ENCODE results near the gene SLC31A2. TPM values are rescaled to one million over a fixed set of nuclear protein-coding genes. Genes with fewer than 3 reads are reported as not detected.

The SLC31A2 gene
- total and polyA plus RNA-seq, 4 donors, result 7.2 to 30.6 (median 23.8) TPM

- TF ChIP-seq ATF3 (IDR thresholded peaks at IDR 0.05), result no peak
- TF ChIP-seq, protein P1, sequence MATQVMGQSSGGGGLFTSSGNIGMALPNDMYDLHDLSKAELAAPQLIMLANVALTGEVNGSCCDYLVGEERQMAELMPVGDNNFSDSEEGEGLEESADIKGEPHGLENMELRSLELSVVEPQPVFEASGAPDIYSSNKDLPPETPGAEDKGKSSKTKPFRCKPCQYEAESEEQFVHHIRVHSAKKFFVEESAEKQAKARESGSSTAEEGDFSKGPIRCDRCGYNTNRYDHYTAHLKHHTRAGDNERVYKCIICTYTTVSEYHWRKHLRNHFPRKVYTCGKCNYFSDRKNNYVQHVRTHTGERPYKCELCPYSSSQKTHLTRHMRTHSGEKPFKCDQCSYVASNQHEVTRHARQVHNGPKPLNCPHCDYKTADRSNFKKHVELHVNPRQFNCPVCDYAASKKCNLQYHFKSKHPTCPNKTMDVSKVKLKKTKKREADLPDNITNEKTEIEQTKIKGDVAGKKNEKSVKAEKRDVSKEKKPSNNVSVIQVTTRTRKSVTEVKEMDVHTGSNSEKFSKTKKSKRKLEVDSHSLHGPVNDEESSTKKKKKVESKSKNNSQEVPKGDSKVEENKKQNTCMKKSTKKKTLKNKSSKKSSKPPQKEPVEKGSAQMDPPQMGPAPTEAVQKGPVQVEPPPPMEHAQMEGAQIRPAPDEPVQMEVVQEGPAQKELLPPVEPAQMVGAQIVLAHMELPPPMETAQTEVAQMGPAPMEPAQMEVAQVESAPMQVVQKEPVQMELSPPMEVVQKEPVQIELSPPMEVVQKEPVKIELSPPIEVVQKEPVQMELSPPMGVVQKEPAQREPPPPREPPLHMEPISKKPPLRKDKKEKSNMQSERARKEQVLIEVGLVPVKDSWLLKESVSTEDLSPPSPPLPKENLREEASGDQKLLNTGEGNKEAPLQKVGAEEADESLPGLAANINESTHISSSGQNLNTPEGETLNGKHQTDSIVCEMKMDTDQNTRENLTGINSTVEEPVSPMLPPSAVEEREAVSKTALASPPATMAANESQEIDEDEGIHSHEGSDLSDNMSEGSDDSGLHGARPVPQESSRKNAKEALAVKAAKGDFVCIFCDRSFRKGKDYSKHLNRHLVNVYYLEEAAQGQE (IDR thresholded peaks at IDR 0.05), result no peak
- no peak for TF ChIP-seq EGR1 (IDR thresholded peaks at IDR 0.05; ENCODE audit: low read depth in 2 of 2)
- no peak for TF ChIP-seq SP1 (IDR thresholded peaks at IDR 0.05)
- TF ChIP-seq TAF1 (conservative IDR thresholded peaks at IDR 0.05), result no peak
- no peak for TF ChIP-seq MAX (IDR thresholded peaks at IDR 0.05)
- no peak for TF ChIP-seq CTCF (IDR thresholded peaks at IDR 0.05; ENCODE audit: low read depth, low read length, missing input control)
- no peak for TF ChIP-seq GABPA (IDR thresholded peaks at IDR 0.05 in 1 of 2, conservative IDR thresholded peaks at IDR 0.05 in 1 of 2)
- no peak for TF ChIP-seq JUND (IDR thresholded peaks at IDR 0.05)
- TF ChIP-seq, protein P2, sequence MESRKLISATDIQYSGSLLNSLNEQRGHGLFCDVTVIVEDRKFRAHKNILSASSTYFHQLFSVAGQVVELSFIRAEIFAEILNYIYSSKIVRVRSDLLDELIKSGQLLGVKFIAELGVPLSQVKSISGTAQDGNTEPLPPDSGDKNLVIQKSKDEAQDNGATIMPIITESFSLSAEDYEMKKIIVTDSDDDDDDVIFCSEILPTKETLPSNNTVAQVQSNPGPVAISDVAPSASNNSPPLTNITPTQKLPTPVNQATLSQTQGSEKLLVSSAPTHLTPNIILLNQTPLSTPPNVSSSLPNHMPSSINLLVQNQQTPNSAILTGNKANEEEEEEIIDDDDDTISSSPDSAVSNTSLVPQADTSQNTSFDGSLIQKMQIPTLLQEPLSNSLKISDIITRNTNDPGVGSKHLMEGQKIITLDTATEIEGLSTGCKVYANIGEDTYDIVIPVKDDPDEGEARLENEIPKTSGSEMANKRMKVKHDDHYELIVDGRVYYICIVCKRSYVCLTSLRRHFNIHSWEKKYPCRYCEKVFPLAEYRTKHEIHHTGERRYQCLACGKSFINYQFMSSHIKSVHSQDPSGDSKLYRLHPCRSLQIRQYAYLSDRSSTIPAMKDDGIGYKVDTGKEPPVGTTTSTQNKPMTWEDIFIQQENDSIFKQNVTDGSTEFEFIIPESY (IDR thresholded peaks at IDR 0.05), result no peak
- no peaks in the 10 kb centered on the region for H3K4me1 ChIP-seq (ENCODE audit: control insufficient read depth in 4 of 4, insufficient read depth in 4 of 4, low read length in 3 of 4)
- DNase-seq (ENCODE audit: low spot score), result no peak
- no peak overlapping the region for H3K9ac ChIP-seq (ENCODE audit: low read depth in 1 of 2, low read length in 2 of 2)
- H3K9me3 ChIP-seq (ENCODE audit: control insufficient read depth in 4 of 4, low read length in 3 of 4), result no peaks in the 10 kb centered on the region
- no peak overlapping the region for H3K4me3 ChIP-seq (ENCODE audit: low read depth in 1 of 3, low read length in 3 of 3)
- WGBS, result 96% methylated on average over 2 of the region's 2 CpGs
- H3K27me3 ChIP-seq (ENCODE audit: control insufficient read depth in 4 of 4, insufficient read depth in 4 of 4, low read length in 3 of 4), result no peaks in the 10 kb centered on the region
- peaks cover 13 to 81% (median 73%) of the 10 kb centered on the region in 4 donors for H3K36me3 ChIP-seq (ENCODE audit: control insufficient read depth in 4 of 4, insufficient read depth in 3 of 4, low read depth in 1 of 4, low read length in 3 of 4)
- H3K27ac ChIP-seq (ENCODE audit: low read depth in 1 of 2, low read length in 2 of 2), result no peak overlapping the region
Measured at GRCh38 chr9:113183956-113184488, 33.2 kb downstream of the SLC31A2 start.

DNA sequence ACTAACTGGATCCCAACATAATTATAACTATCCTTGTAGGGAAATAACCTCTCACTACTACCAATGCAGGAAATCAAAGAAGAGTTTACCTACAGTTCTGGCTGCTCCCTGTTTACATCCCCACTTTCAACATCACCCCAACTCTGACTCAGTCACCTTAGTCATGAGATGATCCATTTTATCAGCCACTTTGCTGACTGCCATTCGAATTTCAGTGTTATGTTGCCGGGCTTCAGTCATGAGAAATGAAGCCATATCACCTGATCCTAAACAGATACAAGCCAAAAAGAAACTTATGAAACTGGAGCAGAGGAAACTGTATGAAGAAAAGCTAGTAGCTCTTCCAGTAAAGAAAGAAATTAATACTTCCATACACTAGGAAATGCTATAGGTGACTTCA is 33.7 kb downstream of the SLC31A2 start:
- H3K36me3 ChIP-seq (ENCODE audit: control insufficient read depth in 4 of 4, insufficient read depth in 3 of 4, low read depth in 1 of 4, low read length in 3 of 4), result peaks cover 13 to 79% (median 73%) of the 10 kb centered on the region in 4 donors
- no peaks in the 10 kb centered on the region for H3K4me1 ChIP-seq (ENCODE audit: control insufficient read depth in 4 of 4, insufficient read depth in 4 of 4, low read length in 3 of 4)
- TF ChIP-seq CTCF (IDR thresholded peaks at IDR 0.05; ENCODE audit: low read depth, low read length, missing input control), result no peak
- no peak for TF ChIP-seq ATF3 (IDR thresholded peaks at IDR 0.05)
- no peak for TF ChIP-seq FOXA2 (IDR thresholded peaks at IDR 0.05)
- TF ChIP-seq EGR1 (IDR thresholded peaks at IDR 0.05; ENCODE audit: low read depth in 2 of 2), result no peak
- no peak for TF ChIP-seq FOXA1 (IDR thresholded peaks at IDR 0.05)
- TF ChIP-seq, protein P2 (IDR thresholded peaks at IDR 0.05), result no peak
- no peak for TF ChIP-seq SP1 (IDR thresholded peaks at IDR 0.05)
- TF ChIP-seq, protein P1 (IDR thresholded peaks at IDR 0.05), result no peak
- no peak for TF ChIP-seq JUND (IDR thresholded peaks at IDR 0.05)

More for the DNA sequence above, 33.7 kb downstream of the SLC31A2 start:
- 93% methylated on average over 2 of the region's 2 CpGs for WGBS
- no peak overlapping the region for H3K4me3 ChIP-seq (ENCODE audit: low read depth in 1 of 3, low read length in 3 of 3)
- no peak overlapping the region for H3K9ac ChIP-seq (ENCODE audit: low read depth in 1 of 2, low read length in 2 of 2)
- DNase-seq (ENCODE audit: low spot score), result no peak
- H3K27me3 ChIP-seq (ENCODE audit: control insufficient read depth in 4 of 4, insufficient read depth in 4 of 4, low read length in 3 of 4), result no peaks in the 10 kb centered on the region
- no peaks in the 10 kb centered on the region for H3K9me3 ChIP-seq (ENCODE audit: control insufficient read depth in 4 of 4, low read length in 3 of 4)
- no peak overlapping the region for H3K27ac ChIP-seq (ENCODE audit: low read depth in 1 of 2, low read length in 2 of 2)
